ENCODE results near the gene RHOXF2.
"Not testable (repeated sequence)": the region's sequence is repeated elsewhere in the genome, so short reads cannot be mapped to it uniquely, and the experiment has no call there.

RHOXF2 gene

DNA sequence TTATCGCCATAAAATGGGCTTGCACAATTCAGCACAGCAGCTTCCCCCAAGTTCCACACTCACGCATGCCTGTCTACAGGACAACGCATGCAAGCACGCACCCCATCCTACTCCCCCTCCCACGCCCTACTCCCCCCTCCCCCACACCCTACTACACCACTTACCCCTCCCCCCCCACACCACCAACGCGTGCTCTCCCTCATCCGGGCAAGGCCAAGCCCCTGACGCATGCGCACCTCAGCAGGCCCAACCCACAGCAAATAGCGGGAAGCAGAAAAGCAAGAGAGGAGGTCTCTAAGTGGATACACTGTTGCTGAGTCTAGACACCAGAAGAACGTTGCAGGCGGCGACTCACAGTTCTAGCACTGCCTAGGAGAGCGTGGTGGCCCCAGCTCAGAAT lies at the start of gene RHOXF2:
TSS of gene RHOXF2 (plus strand) at position 301 of the 400 bp plus-strand sequence. CDS start 138 bp downstream, outside the sequence.
- not testable (repeated sequence) for DNase-seq (ENCODE audit: low read depth)

DNA sequence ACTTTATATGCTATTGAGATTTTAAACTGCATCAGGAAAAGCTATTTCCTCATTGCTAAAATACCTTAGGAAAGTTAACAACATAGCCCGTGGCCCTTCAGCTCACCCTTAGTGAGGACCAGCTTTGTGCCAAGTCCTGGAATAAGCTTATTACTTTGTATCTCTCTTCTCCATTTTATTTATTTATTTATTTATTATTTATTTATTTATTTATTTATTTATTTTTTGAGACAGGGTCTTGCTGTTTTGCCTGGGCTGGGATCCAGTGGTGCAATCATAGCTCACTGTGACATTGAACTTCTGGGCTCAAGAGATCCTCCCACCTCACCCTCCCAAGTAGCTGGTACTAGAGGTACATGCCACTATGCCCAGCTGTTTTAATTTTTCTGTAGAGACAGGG lies 49.0 kb upstream of the RHOXF2 start:
- no peak for DNase-seq (ENCODE audit: low read depth)

GRCh38 chrX:120111611-120112010 lies 46.8 kb upstream of the RHOXF2 start:
- no peak for DNase-seq (ENCODE audit: low read depth)

- no peak for DNase-seq (ENCODE audit: low read depth)
These were observed 42.9 kb upstream of the RHOXF2 start, which contains the start of gene RHOXF1 for GRCh38 chrX:120115438-120115963. Gene RHOXF1, minus strand, starts transcription at chrX:120115913. Its CDS starts 51 bp downstream, at chrX:120115862.

DNA sequence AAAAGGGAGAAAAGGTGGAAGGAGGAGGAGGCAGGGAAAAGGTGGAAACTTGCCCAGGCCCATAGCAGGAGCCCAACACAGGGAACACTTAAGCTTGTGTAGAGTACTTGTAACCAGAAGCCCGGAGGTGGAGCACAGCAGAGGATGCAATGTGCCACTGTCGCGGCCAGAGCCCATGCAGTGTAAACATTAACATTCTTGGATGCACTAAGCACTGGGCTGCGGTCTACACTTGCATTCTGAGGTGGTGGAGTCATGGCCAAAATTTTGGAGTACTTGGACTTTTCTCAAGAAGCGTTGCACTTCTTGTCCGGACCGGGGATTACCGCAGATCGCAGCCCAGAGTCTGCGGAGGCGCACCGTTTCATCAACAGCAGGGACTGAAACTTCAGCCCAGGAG lies 38.2 kb upstream of the RHOXF2 start:
- peak; percentile 34 for DNase-seq (ENCODE audit: low read depth)

- DNase-seq (ENCODE audit: low read depth): no peak
These were observed 33.0 kb upstream of the RHOXF2 start for GRCh38 chrX:120125444-120125843.

- DNase-seq (ENCODE audit: low read depth): not testable (repeated sequence)
These were observed 30.0 kb upstream of the RHOXF2 start for GRCh38 chrX:120128306-120128846.

GRCh38 chrX:120136128-120136527 lies 22.3 kb upstream of the RHOXF2 start:
- DNase-seq (ENCODE audit: low read depth): no peak

DNA sequence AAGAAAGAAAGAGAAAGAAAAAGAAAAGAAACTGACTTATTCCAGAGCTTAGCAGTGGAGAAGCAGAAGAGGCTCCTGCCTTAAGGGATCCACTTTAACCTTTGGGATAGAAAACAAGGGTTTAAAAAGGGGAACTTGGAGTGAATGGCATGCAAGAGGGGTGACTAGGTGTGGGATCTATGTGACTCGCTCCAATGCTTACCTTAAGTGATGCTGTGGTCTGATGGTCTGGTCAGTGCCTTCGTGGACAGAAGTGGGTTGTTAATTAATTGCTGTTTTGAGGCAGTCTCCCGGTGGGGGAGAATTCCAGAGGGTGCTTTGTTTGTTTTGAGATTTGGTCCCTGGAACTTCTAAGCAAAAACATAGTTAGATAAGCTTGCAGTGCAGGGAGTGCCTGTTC lies 21.6 kb upstream of the RHOXF2 start:
- DNase-seq (ENCODE audit: low read depth): no peak

DNA sequence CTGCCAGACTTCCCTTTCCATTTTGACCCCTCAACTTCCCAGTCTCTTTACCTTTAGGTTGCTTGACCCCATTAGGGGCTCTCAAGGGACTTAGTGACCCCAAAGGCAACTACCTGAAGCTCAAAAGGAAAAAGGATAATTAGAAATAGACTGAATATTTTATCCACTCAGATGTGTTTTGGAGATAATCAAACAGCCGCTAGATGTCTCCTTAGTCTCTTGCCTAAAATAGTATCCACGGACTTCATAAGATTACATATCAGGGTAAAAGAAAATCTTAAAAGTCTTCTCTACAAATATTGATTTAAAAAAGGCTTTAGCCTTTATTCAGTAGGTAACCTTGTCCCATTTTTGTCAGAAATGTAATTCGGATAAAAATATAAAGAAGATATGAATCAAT lies 21.0 kb upstream of the RHOXF2 start:
- no peak for DNase-seq (ENCODE audit: low read depth)

DNA sequence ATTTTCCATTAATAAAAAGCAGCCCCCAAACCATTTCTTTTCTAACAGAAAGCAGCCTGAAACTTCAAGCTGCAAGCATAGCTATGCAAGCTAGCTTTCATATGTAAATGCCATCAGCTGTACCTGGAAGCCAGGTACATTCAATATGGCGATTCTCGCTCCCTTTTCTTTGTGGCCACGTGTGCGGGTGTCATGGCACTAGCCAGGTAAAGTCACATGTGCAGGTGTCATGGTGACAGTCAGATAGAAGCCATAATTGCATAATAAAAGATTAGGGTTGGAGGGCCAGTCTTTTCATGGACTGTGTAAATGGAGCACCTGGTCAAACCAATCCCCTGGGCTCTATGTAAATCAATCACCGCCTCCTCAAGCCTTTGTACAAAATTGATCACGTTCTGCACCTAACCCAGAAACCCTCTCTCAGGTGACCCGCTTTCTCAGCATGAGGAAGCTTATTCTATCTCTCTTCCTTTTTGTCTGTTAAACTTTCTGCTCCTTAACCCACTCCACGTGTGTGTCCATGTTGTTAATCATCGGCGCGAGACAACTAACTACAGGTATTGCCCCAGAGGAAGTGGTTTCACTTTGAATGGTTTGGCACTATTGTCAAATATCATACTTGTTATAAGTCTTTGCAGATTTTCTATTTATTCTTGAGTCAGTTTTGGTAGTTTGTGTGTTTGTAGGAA lies 18.0 kb upstream of the RHOXF2 start:
- no peak for DNase-seq (ENCODE audit: low read depth)

DNA sequence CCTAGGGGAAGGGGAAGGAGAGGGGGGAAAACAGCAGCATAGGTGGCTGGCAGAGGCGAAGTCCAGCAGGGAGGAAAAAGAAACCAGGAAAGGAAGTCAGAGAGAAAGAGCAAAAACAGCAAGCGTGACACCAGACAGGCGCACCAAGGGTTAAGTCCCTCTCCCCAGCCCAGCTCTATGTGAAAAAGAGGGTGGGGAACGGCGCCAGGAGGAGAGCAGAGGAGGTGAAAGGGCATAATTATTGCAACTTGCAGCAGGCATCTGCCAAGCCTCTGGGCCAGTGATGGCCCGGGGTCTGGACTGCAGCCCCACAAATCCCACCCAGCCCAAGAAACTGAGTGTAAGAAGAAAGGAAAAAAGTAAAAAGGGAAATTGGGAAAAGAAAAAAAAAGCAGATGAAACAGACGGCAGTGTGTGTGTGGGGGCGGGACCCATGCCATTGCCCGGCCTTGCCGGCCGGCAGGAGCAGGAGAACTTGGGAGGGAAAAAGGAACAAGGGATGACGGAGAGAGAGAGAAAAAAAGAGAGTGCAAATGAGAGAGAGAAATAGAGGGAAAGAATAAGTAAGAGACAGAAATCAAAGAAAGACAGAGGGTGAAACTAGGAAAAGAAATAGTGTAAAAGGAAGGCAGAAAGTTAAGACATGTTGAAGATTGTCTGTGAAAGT lies 14.1 kb upstream of the RHOXF2 start:
- DNase-seq (ENCODE audit: low read depth): no peak

- no peak for DNase-seq (ENCODE audit: low read depth)
These were observed 13.0 kb upstream of the RHOXF2 start for GRCh38 chrX:120145295-120145925.

- not testable (repeated sequence) for DNase-seq (ENCODE audit: low read depth)
These were observed 12.1 kb upstream of the RHOXF2 start for GRCh38 chrX:120146323-120146722.

- DNase-seq (ENCODE audit: low read depth): no peak
These were observed 10.9 kb upstream of the RHOXF2 start for GRCh38 chrX:120147537-120147936.

GRCh38 chrX:120150109-120150744 lies 8.2 kb upstream of the RHOXF2 start:
- not testable (repeated sequence) for DNase-seq (ENCODE audit: low read depth)

DNA sequence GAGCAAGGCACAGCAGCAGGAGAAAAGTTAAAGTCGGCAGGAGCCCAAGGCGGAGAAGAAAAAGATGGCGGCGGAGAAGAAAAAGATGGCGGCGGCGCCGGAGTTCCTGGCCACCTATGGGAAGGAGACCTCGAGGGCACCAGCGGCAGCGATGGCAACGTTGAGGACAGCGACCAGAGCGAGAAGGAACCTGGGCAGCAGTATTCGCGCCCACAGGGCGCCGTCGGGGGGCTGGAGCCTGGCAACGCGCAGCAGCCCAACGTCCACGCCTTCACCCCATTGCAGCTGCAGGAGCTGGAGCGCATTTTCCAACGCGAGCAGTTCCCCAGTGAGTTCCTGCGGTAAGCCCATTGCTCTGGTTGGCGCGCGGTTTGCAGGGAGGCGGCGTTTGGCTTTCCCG lies 673 bp downstream of the RHOXF2 start:
- DNase-seq (ENCODE audit: low read depth): not testable (repeated sequence)

GRCh38 chrX:120193254-120193653 lies 34.8 kb downstream of the RHOXF2 start:
- not testable (repeated sequence) for DNase-seq (ENCODE audit: low read depth)

DNA sequence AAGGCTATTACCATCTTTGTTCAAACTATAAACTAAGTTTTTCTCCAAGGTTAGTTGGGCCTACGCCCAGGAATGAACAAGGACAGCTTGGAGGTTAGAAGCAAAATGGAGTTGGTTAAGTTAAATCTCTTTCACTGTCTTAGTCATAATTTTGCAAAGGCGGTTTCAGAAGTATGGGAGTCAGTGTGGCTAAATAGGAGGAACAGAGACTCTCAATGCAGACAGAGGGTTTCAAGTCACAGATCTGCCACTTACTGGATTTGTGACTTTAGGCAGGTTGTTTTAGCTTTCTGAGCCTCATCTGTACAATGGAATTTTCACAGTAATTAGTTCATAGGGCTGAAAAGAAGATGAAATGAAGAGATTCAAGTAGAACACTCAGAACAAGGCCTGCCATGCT lies 35.3 kb downstream of the RHOXF2 start:
- not testable (repeated sequence) for DNase-seq (ENCODE audit: low read depth)

DNA sequence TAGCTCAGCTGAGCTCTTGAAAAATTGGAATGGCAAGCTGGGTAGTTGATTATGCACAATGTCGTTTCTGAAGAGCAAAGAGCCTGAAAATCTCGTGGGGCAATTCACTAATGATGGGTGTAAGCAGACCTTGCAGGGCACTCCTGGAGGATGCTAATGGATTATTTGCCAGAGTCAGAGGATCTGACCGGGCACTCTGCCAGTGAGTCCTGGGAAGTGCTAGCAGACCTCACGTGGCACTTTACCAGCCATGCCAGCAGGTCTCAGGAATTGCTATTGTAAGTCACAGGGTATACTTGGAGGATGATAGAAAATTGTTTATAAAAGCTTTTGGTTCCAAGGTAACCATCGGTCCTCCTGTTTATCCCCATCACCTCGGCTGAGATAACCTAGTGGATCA lies 37.4 kb downstream of the RHOXF2 start:
- not testable (repeated sequence) for DNase-seq (ENCODE audit: low read depth)

DNA sequence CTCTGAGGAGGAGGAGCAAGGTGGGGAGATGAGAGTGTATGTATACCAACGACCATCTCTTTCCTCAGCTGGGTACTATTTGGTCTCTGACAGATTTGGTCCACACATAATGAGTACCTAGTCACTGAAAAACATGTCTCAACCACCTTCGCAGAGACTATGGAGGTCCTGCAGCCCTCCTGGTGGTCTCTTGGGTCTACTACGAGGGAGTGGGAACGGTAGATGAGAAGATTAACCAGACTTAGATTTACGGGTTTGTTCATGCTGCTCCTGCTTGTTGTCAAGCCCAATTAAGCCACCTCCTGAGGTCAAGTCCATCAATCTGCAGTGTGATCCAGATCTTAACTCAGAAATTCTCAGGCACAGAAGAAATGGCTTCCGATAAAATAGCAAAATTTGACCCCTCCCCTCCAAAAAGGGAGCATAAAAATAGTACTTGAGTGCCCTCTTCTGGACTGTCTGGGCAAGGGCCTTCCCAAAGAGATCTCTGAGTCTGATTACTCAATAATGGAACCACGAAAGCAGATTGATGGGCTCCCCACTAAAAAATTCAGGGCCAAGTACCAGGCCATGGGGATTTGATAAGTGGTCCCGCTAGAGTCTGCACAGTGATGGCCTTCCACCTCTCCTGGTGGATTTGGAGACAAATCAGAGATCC lies 38.3 kb downstream of the RHOXF2 start:
- not testable (repeated sequence) for DNase-seq (ENCODE audit: low read depth)

Data from HS-27A (cell line).